ENCODE results near the gene ITGA5.

ITGA5 gene

DNA sequence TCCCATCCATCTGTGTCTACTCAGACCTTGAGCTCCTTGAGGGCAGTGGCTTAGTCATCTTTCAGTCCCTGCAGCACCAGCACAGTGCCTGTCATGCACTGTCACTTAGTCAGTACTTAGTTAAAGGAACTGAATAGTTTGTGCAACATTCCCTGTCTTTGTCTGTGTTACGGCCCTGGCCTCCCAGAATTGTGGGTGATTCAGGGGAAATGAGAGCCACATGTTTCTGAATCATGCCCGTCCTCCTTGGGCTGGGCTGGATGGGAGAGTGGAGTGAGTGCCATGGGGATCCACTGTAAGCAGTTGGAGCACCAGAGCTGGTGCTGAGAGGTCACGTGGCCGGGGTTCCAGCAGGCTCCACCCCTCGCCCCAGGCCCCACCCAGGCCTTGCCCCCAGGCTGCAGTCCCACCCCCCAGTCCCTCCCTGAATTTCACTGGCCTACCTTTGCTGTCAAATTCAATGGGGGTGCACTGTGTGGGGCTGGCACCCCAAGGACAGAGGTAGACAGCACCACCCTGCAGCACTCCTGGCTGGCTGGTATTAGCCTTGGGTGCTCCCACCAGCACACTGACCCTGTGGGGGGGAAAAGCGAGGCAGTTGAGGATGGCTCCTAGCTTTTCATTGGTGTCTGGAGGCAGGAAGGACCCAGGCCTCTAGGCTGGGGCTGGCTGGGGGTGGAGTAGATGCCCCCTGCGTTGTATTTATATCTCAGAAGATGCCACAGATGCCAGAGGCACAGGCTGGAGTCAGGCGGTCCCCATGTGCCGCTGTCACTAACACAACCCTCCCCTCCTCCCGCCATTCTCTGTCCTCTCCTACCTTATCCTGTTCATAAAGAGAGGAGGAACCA, 7.5 kb downstream of the ITGA5 start:
- H3K4me3 ChIP-seq (ENCODE audit: low read depth, low read length), result no peak overlapping the region
- TF ChIP-seq, protein P1, sequence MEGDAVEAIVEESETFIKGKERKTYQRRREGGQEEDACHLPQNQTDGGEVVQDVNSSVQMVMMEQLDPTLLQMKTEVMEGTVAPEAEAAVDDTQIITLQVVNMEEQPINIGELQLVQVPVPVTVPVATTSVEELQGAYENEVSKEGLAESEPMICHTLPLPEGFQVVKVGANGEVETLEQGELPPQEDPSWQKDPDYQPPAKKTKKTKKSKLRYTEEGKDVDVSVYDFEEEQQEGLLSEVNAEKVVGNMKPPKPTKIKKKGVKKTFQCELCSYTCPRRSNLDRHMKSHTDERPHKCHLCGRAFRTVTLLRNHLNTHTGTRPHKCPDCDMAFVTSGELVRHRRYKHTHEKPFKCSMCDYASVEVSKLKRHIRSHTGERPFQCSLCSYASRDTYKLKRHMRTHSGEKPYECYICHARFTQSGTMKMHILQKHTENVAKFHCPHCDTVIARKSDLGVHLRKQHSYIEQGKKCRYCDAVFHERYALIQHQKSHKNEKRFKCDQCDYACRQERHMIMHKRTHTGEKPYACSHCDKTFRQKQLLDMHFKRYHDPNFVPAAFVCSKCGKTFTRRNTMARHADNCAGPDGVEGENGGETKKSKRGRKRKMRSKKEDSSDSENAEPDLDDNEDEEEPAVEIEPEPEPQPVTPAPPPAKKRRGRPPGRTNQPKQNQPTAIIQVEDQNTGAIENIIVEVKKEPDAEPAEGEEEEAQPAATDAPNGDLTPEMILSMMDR (IDR thresholded peaks at IDR 0.05; ENCODE audit: borderline replicate concordance, insufficient read depth, low read depth, low read length), result no peak

DNA sequence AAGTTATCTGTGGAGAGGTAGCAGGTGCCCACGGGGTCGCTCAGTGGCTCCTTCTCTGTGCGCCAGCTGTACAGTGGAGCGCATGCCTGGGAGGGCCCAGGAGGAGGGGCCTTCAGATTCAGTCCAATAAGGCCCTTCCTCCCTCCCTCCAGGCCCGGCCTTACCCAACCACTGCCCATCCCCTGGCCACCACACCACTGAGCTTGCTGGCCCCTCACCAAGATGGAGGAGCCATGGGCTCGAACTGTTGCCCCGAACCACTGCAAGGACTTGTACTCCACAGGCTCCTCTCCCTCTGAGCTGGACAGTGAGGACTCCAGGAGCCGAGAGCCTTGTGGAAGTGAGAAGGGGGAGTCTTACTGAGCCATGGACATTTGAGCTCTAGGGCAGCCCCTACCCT, 9.8 kb downstream of the ITGA5 start:
- no peak overlapping the region for H3K4me3 ChIP-seq (ENCODE audit: low read depth, low read length)
- TF ChIP-seq, protein P1 (IDR thresholded peaks at IDR 0.05; ENCODE audit: borderline replicate concordance, insufficient read depth, low read depth, low read length), result no peak

DNA sequence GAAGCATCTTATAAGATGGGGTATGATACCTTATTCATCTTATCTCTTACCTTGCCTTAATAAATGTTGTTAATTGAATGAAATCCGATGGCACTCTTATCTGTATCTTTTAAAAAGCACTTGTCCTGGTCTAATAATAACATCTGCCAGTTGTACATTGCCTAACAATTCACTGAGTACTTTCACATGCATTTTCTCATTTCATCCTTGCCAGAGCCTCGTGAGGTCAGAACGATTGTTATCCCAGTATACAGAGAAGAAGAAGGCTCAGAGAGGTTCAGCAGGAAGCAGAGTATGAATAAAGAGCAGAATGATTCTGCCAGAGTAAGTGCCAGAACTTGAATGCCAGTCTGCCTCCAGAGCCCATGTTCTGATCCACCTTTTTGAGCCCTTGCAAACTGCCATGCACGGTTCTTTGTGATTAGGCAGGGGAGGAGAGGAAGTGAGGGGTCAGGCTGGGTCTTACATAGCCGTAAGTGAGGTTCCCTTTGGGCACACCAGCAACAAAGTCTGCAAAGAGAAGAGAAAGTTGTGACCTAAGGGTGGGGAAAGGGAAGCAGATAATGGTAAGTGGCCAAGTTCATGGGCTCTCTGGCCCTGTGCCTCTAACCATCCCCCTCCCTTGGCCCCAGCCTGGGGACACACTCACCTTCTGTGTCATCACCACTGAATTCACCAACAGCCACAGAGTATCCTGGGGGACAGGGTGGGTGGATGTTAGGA, 11.7 kb downstream of the ITGA5 start:
- TF ChIP-seq, protein P1 (IDR thresholded peaks at IDR 0.05; ENCODE audit: borderline replicate concordance, insufficient read depth, low read depth, low read length), result no peak
- no peak overlapping the region for H3K4me3 ChIP-seq (ENCODE audit: low read depth, low read length)

DNA sequence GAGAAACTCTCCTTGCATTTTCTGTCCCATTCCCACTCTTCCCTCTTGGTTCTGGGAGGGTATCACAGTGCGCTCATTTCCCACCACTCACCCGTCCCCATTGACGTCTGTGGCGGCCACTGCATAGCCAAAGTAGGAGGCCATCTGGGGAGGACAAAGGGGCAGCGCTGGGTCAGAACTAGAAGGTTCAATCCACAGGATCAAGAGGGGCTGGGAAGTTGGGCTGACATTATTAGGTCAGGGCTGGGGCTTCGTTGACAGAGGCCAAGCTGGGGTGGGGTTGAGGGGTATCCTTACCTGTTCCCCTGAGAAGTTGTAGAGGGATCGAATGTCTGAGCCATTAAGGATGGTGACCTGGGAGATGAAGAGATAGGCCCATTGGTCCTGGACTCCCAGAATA, 13.5 kb downstream of the ITGA5 start:
- H3K4me3 ChIP-seq (ENCODE audit: low read depth, low read length), result no peak overlapping the region
- TF ChIP-seq, protein P1 (IDR thresholded peaks at IDR 0.05; ENCODE audit: borderline replicate concordance, insufficient read depth, low read depth, low read length), result no peak

DNA sequence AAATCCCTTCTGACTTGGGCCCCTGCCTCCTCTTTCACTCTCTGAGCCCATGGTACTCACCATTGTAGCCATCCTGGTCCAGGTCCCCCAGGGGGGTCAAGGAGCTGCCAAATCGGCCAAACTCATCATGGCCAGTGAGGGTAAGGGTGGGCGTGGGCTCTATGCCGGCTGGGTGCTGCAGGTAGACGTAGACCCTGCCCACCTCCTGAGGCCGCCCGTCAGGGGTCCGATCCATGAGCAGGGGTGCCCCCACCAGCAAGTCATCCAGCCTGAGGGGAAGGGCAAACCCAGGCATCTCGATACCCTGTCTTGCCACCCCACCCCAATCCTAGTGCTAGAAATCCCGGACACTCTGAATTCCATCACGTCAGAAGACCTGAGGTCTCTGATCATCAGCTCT, 14.0 kb downstream of the ITGA5 start:
- TF ChIP-seq, protein P1 (IDR thresholded peaks at IDR 0.05; ENCODE audit: borderline replicate concordance, insufficient read depth, low read depth, low read length), result no peak
- H3K4me3 ChIP-seq (ENCODE audit: low read depth, low read length), result no peak overlapping the region

DNA sequence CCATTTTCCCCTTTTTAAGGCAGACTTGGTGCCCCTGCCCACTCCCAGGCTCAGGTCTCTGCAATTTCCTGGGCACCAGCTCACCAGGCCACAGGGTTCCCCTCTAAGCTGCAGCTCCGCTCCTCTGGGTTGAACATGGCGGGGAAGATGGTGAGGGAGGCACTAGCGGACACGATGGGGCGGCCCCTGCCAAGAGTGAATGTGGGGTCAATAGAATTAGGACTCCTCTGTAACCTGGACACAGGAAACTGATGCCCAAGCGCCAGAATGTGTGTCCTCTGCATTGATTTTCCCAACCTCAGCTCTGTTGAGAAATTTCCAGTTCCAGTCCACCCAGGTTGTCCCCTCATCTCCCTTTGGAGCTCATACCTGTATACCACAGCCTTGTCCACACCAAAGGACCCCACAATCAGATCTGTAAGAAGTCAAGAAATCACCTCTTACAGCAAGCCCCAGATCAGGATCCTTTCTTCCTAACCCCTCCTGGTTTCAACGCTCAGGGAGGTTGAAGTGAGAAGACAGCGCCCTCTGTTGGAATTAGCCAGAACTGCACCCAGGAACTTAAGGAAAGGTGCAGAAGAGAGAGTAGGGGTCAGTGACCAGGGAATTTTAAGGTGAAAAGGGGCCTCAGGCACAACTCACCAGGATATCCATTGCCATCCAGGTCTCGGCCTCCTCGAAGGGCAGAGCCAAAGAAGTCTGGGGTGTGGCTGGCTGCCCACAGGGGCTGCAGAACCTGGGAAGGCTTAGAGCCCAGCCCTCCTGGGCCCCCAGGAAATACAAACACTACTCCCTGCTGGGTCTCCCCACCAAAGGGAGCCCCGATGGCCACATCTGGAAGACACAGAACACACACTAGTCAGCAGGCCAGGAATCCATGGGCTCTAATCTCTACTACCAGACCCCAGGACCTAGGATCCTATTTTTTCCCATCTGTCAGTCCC, 14.7 kb downstream of the ITGA5 start:
- H3K4me3 ChIP-seq (ENCODE audit: low read depth, low read length), result no peak overlapping the region
- TF ChIP-seq, protein P1 (IDR thresholded peaks at IDR 0.05; ENCODE audit: borderline replicate concordance, insufficient read depth, low read depth, low read length), result peak; percentile 90
